ENCODE measurements around the gene LPP. TPM values are rescaled to one million over a fixed set of nuclear protein-coding genes. Genes with fewer than 3 reads are reported as not detected.

LPP gene
- total and polyA plus RNA-seq, 9 of the 15 experiments (the other 6 are each of a cell fraction or from before 2014, with no cell fraction given) = 0.07 to 0.18 TPM; not detected in 7

GRCh38 chr3:188520466-188520865 is 366.5 kb downstream of the LPP start:
- CTCF ChIA-PET (ENCODE audit: low intra/inter-chr PET ratio) = no interaction called here

More at GRCh38 chr3:188520466-188520865, 366.5 kb downstream of the LPP start:
- Histone ChIP-seq H3K4me1 (replicated peaks in 1 of 2; ENCODE audit: control insufficient read depth in 2 of 2, insufficient read depth in 2 of 2, low read length in 2 of 2) (no peaks in the 10 kb centered on the region), H3K9me1 (ENCODE audit: control insufficient read depth, insufficient read depth, low read length) (no peaks in the 10 kb centered on the region), H3K4me3 (no peak overlapping the region), H2AFZ (ENCODE audit: low read depth, low read length) (no peak overlapping the region), H3K27ac (ENCODE audit: extremely low read depth, low read depth, low read length) (no peak overlapping the region), H3K36me3 (ENCODE audit: control insufficient read depth, insufficient read depth, low read length) (no peaks in the 10 kb centered on the region), H3K9me3 (replicated peaks; ENCODE audit: control insufficient read depth, insufficient read depth, low read depth, low read length) (no peaks in the 10 kb centered on the region), H3K4me2 (ENCODE audit: insufficient read depth, low read length) (no peak overlapping the region), H3K79me2 (ENCODE audit: control insufficient read depth, insufficient read depth, low read length) (no peaks in the 10 kb centered on the region), H3K9ac (ENCODE audit: insufficient read depth in 1 of 2, low read depth in 2 of 2, low read length in 2 of 2) (no peak overlapping the region), H4K20me1 (replicated peaks; ENCODE audit: control insufficient read depth, insufficient read depth, low read length) (no peaks in the 10 kb centered on the region), H3K27me3 (ENCODE audit: control insufficient read depth in 2 of 2, insufficient read depth in 2 of 2, low read length in 2 of 2) (no peaks in the 10 kb centered on the region)
- POLR2A ChIA-PET = interaction anchor here (0.6 kb wide), 1 partner anchor 1818 kb away, joined by 3 read pairs; no protein-coding TSS in a partner anchor
- 0% methylated on average over 4 of the region's 4 CpGs for WGBS (ENCODE audit: insufficient coverage, low coverage, missing lambda C conversion rate)
- TF ChIP-seq ZC3H4 (CRISPR knock-in tag; IDR thresholded peaks at IDR 0.05; ENCODE audit: borderline replicate concordance) = no peak
- TF ChIP-seq ZNF239 (CRISPR knock-in tag; IDR thresholded peaks at IDR 0.05) = no peak
- no peak for TF ChIP-seq NFE2L1 (tag; IDR thresholded peaks at IDR 0.05; ENCODE audit: borderline replicate concordance, low read depth)
- no peak for TF ChIP-seq ILK (tag; IDR thresholded peaks at IDR 0.05; ENCODE audit: borderline replicate concordance, low read depth)
- TF ChIP-seq YY1 (IDR thresholded peaks at IDR 0.05; ENCODE audit: borderline replicate concordance in 1 of 3, control insufficient read depth in 1 of 3, extremely low read depth in 1 of 3, insufficient read depth in 3 of 3, insufficient read length in 1 of 3, insufficient replicate concordance in 2 of 3, low read depth in 1 of 3, low read length in 2 of 3) = no peak
- TF ChIP-seq ZFX (CRISPR knock-in tag; IDR thresholded peaks at IDR 0.05) = no peak
- TF ChIP-seq MEF2D (tag; conservative IDR thresholded peaks at IDR 0.05; ENCODE audit: low read depth) = no peak
- TF ChIP-seq RBM39 (optimal IDR thresholded peaks at IDR 0.05; ENCODE audit: low read depth, low read length) = no peak
- TF ChIP-seq WHSC1 (IDR thresholded peaks at IDR 0.05; ENCODE audit: low read length) = no peak
- no peak for TF ChIP-seq ZBTB2 (IDR thresholded peaks at IDR 0.05)
- no peak for TF ChIP-seq HDAC3 (IDR thresholded peaks at IDR 0.05; ENCODE audit: borderline replicate concordance, partially characterized antibody)
- no peak for TF ChIP-seq SLC30A9 (CRISPR knock-in tag; IDR thresholded peaks at IDR 0.05)
- FAIRE-seq (no peak), ATAC-seq (no peak), DNase-seq (ENCODE audit: extremely low read depth in 1 of 4, low spot score in 3 of 4) (no peak)
- in situ Hi-C loops (cut with MboI) = no loop called here
- no TSS peak for BruUV-seq (replicated peaks)
- intact Hi-C loops (cut with micrococcal nuclease) = no loop called here

Measured in K562 (cell line).